HepG2 (cell line): ENCODE data around the gene GRM7.

Experiments used
- SRY ChIP-seq: sonication (generic); formaldehyde crosslinking; IDR thresholded peaks from 2 replicates; pipeline ENCODE4 v1.8.0; 2022; ENCODE audit warnings: mild to moderate bottlenecking, missing genetic modification reagents
- TF ChIP-seq, protein P1 (sequence below): sonication (generic); formaldehyde crosslinking; IDR thresholded peaks from 2 replicates; pipeline ENCODE4 v1.5.0; 2020; ENCODE audit warnings: mild to moderate bottlenecking, missing genetic modification reagents, moderate library complexity

DNA sequence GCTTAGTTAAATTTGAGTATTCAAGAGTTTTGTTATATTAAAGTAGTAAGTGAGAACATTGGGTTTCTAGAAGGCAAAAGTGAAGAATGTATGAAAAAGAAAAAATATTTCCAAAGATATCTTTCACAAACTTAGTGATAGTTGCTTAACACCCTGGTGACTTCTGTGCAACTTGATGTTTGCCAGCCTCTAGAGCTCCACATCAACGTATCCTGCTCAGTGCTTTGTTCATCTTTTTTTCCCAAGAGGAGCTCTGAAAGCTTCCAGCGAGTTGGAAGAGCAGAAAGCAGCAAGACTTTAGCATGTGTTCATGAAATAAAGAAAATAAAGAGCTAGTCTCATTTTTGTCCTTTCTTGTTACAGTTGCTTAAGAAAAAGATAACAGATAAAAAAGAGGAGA is 225.5 kb downstream of the GRM7 start:
- TF ChIP-seq, protein P1, sequence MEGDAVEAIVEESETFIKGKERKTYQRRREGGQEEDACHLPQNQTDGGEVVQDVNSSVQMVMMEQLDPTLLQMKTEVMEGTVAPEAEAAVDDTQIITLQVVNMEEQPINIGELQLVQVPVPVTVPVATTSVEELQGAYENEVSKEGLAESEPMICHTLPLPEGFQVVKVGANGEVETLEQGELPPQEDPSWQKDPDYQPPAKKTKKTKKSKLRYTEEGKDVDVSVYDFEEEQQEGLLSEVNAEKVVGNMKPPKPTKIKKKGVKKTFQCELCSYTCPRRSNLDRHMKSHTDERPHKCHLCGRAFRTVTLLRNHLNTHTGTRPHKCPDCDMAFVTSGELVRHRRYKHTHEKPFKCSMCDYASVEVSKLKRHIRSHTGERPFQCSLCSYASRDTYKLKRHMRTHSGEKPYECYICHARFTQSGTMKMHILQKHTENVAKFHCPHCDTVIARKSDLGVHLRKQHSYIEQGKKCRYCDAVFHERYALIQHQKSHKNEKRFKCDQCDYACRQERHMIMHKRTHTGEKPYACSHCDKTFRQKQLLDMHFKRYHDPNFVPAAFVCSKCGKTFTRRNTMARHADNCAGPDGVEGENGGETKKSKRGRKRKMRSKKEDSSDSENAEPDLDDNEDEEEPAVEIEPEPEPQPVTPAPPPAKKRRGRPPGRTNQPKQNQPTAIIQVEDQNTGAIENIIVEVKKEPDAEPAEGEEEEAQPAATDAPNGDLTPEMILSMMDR (CRISPR knock-in tag), result no peak
- no peak for TF ChIP-seq SRY (CRISPR knock-in tag)
